GM18517 (cell line): ENCODE data around the gene CAVIN2.

Experiments
- ATAC-seq: cut with Tn5 transposase; IDR thresholded peaks from one replicate; pipeline ENCODE4 v1.9.1; 2021; ENCODE audit warnings: mild to moderate bottlenecking, moderate library complexity; ENCODE audit not compliant: unreplicated experiment

The CAVIN2 gene

DNA sequence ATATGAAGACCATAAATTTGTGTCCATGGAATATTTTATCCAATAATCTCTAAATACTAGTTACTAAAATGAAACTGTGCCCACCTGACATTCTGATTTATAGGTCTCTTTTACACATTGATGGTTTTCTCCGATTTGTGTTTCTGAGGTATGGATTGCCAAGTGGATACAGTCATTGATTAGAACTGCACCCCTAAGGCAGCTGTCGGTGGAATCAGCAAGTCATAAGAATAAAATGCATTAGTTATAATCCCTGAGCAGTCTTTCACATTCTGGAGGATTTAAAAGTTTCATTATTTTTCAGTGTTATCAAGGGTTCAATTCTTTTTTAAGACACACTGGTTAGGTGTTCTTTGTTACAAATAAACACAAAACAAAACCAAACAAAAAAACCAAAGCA is 6.0 kb downstream of the CAVIN2 start:
- ATAC-seq = no peak

GRCh38 chr2:191839918-191840804 is 6.7 kb downstream of the CAVIN2 start:
- ATAC-seq = no peak

GRCh38 chr2:191838526-191838925 is 8.4 kb downstream of the CAVIN2 start:
- no peak for ATAC-seq

DNA sequence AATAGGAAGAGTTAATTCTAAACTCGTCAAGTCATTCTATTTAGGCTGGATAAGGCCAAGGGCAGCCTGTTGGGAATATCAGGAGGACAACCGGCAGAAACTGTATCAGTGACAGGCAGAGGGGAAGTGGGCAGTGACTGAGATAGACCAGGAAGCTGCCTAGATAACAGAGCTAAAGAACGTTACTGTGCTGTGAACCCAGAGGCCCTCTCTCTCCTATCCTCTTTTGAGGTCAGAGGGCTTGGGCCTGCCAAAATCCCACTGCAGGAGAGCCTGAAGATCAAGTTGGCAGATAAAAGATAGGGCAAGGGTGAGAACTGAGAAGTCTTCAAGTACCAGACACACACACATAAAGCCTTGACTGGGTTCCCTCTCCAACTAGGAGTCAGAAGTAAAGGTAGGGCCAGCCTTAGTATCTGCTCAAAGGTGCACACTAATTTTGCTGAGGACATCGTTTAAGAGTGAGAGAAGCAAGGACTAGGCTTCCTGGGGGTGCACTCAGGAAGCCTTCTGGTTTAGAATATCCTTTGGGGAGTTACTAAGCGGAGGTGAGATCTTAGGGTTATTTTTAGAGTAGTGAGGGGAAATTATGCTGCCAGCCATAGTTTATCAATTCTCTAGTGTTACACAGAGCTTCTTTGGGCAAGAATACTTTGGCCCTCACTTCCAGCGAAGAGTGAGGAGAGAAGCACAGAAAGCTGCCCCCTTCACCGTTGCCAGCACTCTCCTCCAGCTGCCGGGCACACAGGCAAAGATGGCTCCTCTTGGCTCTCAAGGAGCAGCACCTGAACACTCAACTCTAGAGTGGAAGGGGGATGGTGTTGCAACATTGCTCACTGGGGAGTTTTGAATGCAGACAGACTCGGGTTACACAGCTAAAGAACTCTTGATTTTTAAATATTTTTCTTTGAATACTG is 9.8 kb downstream of the CAVIN2 start:
- ATAC-seq = no peak

- ATAC-seq = no peak
Observed at GRCh38 chr2:191836471-191836852, 10.4 kb downstream of the CAVIN2 start.

DNA sequence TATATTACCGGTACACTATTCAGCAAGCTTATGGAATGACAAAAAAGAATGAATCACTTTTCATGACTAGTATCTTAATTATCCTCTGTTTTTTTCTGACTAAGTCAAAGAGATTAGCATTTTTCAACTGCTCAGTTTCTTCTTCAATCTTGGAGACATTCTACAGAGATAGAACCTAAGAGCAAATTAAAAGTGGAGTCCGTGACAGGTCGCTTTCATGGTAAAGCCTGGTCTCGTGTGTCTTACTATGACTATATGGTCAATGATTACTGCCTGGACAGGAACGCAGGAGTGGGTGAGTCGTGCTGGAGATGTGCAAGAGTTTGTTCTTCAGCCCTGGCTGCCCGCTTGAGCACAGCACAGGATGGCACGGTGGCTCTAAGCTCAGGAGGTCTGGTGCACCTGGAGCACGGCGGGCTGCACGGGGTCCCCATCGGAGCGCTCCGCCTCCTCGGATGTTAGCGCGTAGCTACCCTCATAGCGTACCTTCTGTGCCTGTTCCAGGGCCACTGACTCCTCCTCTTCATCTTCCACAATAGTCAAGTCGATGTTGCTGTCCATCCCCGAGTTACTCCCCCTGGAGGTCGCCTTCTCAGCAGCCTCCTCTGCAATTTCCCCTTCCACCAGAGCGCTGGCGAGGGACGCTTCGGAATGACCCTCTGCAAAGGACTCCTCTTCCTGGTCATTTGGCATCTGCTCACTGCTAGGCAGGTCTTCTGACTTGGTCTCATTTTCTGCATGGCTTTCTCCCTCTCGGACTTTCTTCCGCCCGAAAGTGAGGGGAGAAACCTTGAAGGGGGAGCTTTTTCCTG is 11.1 kb downstream of the CAVIN2 start:
- ATAC-seq = no peak

DNA sequence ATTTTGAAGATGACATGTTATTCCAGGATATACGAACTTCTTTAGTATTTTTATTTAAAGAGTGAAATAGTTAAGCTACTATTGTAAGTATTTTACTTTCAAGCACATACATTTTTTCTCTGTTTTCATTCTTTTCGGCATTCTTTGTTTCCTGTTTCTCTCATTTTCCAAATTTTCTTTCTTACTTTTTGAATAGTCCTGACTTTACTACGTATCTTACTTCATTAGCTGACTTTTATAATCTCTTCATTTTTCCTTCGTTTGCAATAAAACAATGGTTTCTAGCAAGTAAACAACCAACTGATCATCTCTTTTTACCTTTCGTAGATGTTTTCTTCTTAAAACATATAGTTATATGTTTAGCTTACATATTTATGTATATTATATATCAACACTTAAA is 11.8 kb downstream of the CAVIN2 start:
- ATAC-seq = no peak

GRCh38 chr2:191833356-191833755 is 13.5 kb downstream of the CAVIN2 start:
- no peak for ATAC-seq

- no peak for ATAC-seq
Observed at GRCh38 chr2:191832668-191833067, 14.2 kb downstream of the CAVIN2 start.

DNA sequence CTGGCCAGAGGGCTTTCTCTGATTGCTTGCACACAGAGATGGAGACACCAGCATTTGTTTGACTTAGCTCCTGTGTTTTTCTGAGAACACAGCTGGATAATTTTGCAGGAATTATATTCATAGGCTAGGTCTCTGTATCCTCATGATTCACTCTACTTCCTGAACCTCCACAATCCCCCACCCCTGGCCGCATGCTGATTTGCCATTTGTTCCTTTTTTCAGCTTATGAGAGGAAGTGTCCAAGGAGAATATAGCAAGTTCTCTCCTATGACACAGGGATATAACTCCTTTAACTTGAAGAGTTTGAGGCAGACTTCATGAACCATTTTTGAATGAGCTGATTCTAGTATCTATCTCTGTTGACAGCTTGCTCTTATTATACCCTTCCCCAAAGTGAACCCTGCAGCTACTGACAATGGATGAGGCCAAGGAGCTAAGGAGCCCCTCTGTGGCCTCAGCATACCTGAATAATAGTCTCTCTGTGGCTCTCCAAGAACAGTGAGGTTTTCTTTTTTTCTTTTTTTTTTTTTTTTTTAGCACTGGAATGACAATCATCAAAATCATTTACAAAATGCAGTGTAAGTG is 15.4 kb downstream of the CAVIN2 start:
- no peak for ATAC-seq

DNA sequence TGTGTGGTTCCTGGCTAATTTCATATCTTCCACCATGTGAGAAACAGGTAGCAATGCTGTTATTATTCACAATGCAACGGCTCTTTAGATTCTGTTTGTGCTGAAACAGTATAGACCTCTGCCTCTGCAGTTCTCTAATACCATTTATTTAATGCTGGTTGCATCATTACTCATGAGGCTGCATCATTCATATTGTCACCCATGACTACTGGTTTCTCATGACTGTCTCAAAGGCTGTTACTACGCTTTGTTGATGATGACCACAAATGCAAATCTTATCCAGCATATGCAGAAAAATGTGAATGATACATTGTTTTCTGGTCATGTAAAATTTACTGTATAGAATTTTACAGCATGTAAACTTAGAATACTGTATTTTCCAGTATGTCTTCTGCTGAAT is 22.5 kb downstream of the CAVIN2 start:
- no peak for ATAC-seq

- ATAC-seq = no peak
Observed at GRCh38 chr2:191821078-191821477, 25.8 kb downstream of the CAVIN2 start.

GRCh38 chr2:191818725-191819350 is 28.1 kb downstream of the CAVIN2 start:
- ATAC-seq = no peak

GRCh38 chr2:191818133-191818532 is 28.8 kb downstream of the CAVIN2 start:
- no peak for ATAC-seq

DNA sequence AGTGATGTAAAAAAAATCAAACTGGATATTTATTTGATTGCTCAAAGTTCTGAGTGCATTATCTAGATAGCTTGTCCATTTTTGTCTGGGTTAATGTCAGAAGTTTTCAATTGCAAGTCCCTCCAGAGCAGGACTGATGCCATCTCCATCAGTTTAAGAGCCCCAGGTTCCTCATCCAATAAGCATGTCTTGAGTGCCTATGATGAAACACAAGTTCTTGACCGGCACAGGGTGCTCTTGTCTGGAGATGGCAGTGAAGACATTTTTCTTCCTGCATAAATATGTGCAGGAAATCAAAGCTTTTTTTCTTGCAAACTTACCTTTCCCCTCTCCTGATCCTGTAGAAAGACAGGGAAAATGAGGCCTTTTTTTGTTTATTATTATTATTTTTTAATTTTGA is 31.9 kb downstream of the CAVIN2 start:
- no peak for ATAC-seq

DNA sequence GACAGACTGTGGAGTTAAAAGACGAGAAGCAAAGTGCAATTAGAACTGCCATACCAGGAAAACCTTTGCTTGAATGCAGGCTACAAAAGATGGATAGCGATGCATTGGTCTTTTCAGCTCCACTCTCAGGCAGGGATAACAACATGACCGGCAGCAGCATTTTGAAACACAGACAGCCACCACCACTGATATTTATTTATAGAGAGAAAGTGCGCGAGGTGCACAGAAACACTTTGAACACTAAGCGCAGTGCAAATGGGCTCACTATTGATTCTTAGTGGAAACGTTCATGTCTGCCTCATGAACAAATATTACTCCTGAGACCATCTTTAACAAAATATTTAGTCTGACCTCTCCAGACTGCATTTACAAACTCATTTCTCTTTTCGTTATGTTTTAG is 32.9 kb downstream of the CAVIN2 start:
- no peak for ATAC-seq

- ATAC-seq = no peak
Observed at GRCh38 chr2:191811807-191812602, 34.9 kb downstream of the CAVIN2 start.

GRCh38 chr2:191806396-191806795 is 40.5 kb downstream of the CAVIN2 start:
- ATAC-seq = no peak

DNA sequence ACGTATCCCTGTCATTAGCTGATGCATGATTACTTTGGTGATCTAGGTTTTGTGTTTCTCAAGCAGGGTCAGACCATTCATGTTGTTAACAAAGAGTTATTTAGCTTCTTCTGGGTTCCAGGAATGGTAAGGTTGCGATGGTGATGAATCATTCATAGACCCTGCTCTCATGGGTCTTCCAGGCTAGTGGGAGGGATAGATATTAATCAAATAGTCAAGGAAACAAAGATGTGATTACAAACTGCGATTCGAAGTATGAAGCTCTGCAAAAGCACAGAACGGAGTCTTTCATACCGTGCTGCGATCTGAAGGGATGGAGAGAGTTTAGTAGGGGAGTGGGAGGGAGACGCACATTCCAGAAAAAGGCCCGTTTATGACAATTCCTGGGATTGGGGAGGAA is 42.1 kb downstream of the CAVIN2 start:
- ATAC-seq = no peak
